ENCODE data around the gene NR1D2.

DNA sequence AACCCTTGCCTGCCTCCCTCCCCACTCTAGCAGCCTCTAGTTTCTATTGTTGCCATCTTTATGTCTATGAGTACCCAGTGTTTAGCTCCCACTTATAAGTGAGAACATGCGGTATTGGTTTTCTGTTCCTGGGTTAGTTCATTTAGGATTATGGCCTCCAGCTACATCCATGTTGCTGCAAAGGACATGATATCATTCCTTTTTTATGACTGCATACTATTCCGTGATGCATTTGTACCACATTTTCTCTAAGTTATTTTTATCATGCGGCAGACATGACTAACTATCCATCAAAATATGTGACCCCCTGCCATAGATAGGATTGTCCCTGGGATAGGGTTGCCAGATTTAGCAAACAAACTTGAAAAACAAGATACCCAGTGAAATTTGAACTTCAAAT lies 58.4 kb downstream of the NR1D2 start:
- TF ChIP-seq POLR2A (IDR thresholded peaks at IDR 0.05) (no peak), CTCF (IDR thresholded peaks at IDR 0.05) (no peak)

All from breast epithelium (tissue), 3 donors.